ENCODE data around the gene CEACAM7. TPM values are rescaled to one million over a fixed set of nuclear protein-coding genes. Genes with fewer than 3 reads are reported as not detected.

CEACAM7 gene
- total and polyA plus RNA-seq, 4 experiments from 2014 or later: not detected

GRCh38 chr19:41706741-41707501 lies 18.9 kb upstream of the CEACAM7 start:
- H3K4me3 Mint-ChIP-seq: peak overlapping the region; percentile 63 to 85 (median 78)
- H3K4me1 ChIP-seq (ENCODE audit: insufficient read depth, low read length): no peaks in the 10 kb centered on the region
- POLR2A ChIA-PET (ENCODE audit: partially characterized antibody): no interaction called here
- peaks cover 3 to 6% (median 6%) of the 10 kb centered on the region in 4 donors for H3K4me1 Mint-ChIP-seq
- H3K4me3 ChIP-seq (ENCODE audit: low read length in 2 of 2): peak overlapping the region; percentile 29 to 45
- DNase-seq: peak; percentile 68 to 80 (median 74)
- peaks cover 17 to 31% of the 10 kb centered on the region in 2 donors for H3K27me3 Mint-ChIP-seq
- H3K27me3 ChIP-seq (ENCODE audit: insufficient read depth, low read length): peaks cover 5% of the 10 kb centered on the region
- H3K9me3 Mint-ChIP-seq: peaks cover 0 to 2% (median 0%) of the 10 kb centered on the region in 8 donors
- H3K27ac ChIP-seq (ENCODE audit: low read depth, low read length): no peak overlapping the region
- CTCF ChIA-PET (ENCODE audit: partially characterized antibody): interaction anchor here (0.6 to 2.5 kb wide), 29 partner anchors 9 to 258 kb away, joined by 3 to 11 read pairs (median 4); partner anchors contain the start of gene CEACAM7
- no peaks in the 10 kb centered on the region for H3K36me3 ChIP-seq (ENCODE audit: insufficient read depth, low read length)
- no peak overlapping the region for H3K27ac Mint-ChIP-seq
- no peaks in the 10 kb centered on the region for H3K36me3 Mint-ChIP-seq
- H3K9me3 ChIP-seq (ENCODE audit: control insufficient read depth in 1 of 2, low read length in 2 of 2): no peaks in the 10 kb centered on the region
- intact Hi-C loops (cut with micrococcal nuclease): loop anchor here (1.0 kb wide), 2 partner anchors 39 to 78 kb away; no protein-coding TSS in a partner anchor

GRCh38 chr19:41705393-41706174 lies 17.5 kb upstream of the CEACAM7 start:
- CTCF ChIA-PET (ENCODE audit: partially characterized antibody): interaction anchor here (1.0 to 2.5 kb wide), 4 partner anchors 8 to 64 kb away, joined by 4 to 8 read pairs (median 6); no protein-coding TSS in a partner anchor
- no peaks in the 10 kb centered on the region for H3K36me3 Mint-ChIP-seq
- POLR2A ChIA-PET (ENCODE audit: partially characterized antibody): no interaction called here
- H3K4me1 Mint-ChIP-seq: peaks cover 3 to 6% (median 6%) of the 10 kb centered on the region in 4 donors
- Histone ChIP-seq H3K36me3 (ENCODE audit: insufficient read depth, low read length) (no peaks in the 10 kb centered on the region), H3K27me3 (ENCODE audit: insufficient read depth, low read length) (peaks cover 5% of the 10 kb centered on the region), H3K4me1 (ENCODE audit: insufficient read depth, low read length) (no peaks in the 10 kb centered on the region), H3K27ac (ENCODE audit: low read depth, low read length) (no peak overlapping the region), H3K9me3 (ENCODE audit: control insufficient read depth in 1 of 2, low read length in 2 of 2) (no peaks in the 10 kb centered on the region), H3K4me3 (ENCODE audit: low read length in 2 of 2) (no peak overlapping the region)
- H3K9me3 Mint-ChIP-seq: peaks cover 0 to 2% (median 0%) of the 10 kb centered on the region in 8 donors
- intact Hi-C loops (cut with micrococcal nuclease): no loop called here
- peaks cover 19 to 28% of the 10 kb centered on the region in 2 donors for H3K27me3 Mint-ChIP-seq
- H3K4me3 Mint-ChIP-seq: no peak overlapping the region
- no peak overlapping the region for H3K27ac Mint-ChIP-seq
- peak in 3 of 5 donors; percentile 9 to 26 (median 11) for DNase-seq

- Mint-ChIP-seq H3K4me3 (no peak overlapping the region), H3K27ac (no peak overlapping the region)
Measured at GRCh38 chr19:41703602-41704293, 15.7 kb upstream of the CEACAM7 start.

GRCh38 chr19:41702171-41702651 lies 14.1 kb upstream of the CEACAM7 start:
- H3K27ac Mint-ChIP-seq: no peak overlapping the region
- Histone ChIP-seq H3K4me1 (ENCODE audit: insufficient read depth, low read length) (no peaks in the 10 kb centered on the region), H3K4me3 (ENCODE audit: low read length in 2 of 2) (no peak overlapping the region), H3K9me3 (ENCODE audit: control insufficient read depth in 1 of 2, low read length in 2 of 2) (no peaks in the 10 kb centered on the region), H3K36me3 (ENCODE audit: insufficient read depth, low read length) (no peaks in the 10 kb centered on the region), H3K27ac (ENCODE audit: low read depth, low read length) (no peak overlapping the region), H3K27me3 (ENCODE audit: insufficient read depth, low read length) (peaks cover 5% of the 10 kb centered on the region)
- H3K4me3 Mint-ChIP-seq: no peak overlapping the region
- POLR2A ChIA-PET (ENCODE audit: partially characterized antibody): no interaction called here
- H3K9me3 Mint-ChIP-seq: no peaks in the 10 kb centered on the region
- intact Hi-C loops (cut with micrococcal nuclease): no loop called here
- DNase-seq: no peak
- peaks cover 3 to 6% (median 6%) of the 10 kb centered on the region in 4 donors for H3K4me1 Mint-ChIP-seq
- H3K36me3 Mint-ChIP-seq: no peaks in the 10 kb centered on the region
- peaks cover 26 to 32% of the 10 kb centered on the region in 2 donors for H3K27me3 Mint-ChIP-seq
- CTCF ChIA-PET (ENCODE audit: partially characterized antibody): interaction anchor here (3.0 kb wide), 1 partner anchor 11 kb away, joined by 9 read pairs; no protein-coding TSS in a partner anchor

More at GRCh38 chr19:41703602-41704293, 15.7 kb upstream of the CEACAM7 start:
- H3K27me3 Mint-ChIP-seq: peaks cover 21 to 28% of the 10 kb centered on the region in 2 donors
- Histone ChIP-seq H3K4me3 (ENCODE audit: low read length in 2 of 2) (no peak overlapping the region), H3K4me1 (ENCODE audit: insufficient read depth, low read length) (no peaks in the 10 kb centered on the region), H3K9me3 (ENCODE audit: control insufficient read depth in 1 of 2, low read length in 2 of 2) (no peaks in the 10 kb centered on the region), H3K36me3 (ENCODE audit: insufficient read depth, low read length) (no peaks in the 10 kb centered on the region), H3K27ac (ENCODE audit: low read depth, low read length) (no peak overlapping the region), H3K27me3 (ENCODE audit: insufficient read depth, low read length) (peaks cover 5% of the 10 kb centered on the region)
- DNase-seq: no peak
- H3K9me3 Mint-ChIP-seq: no peaks in the 10 kb centered on the region
- POLR2A ChIA-PET (ENCODE audit: partially characterized antibody): no interaction called here
- CTCF ChIA-PET (ENCODE audit: partially characterized antibody): interaction anchor here (1.4 kb wide), 1 partner anchor 11 kb away, joined by 5 read pairs; no protein-coding TSS in a partner anchor
- no peaks in the 10 kb centered on the region for H3K36me3 Mint-ChIP-seq
- intact Hi-C loops (cut with micrococcal nuclease): no loop called here
- peaks cover 3 to 6% (median 6%) of the 10 kb centered on the region in 4 donors for H3K4me1 Mint-ChIP-seq

- H3K4me3 Mint-ChIP-seq: no peak overlapping the region
- DNase-seq: no peak
- H3K27me3 ChIP-seq (ENCODE audit: insufficient read depth, low read length): peaks cover 5% of the 10 kb centered on the region
- H3K4me1 Mint-ChIP-seq: peaks cover 0 to 2% (median under 1%) of the 10 kb centered on the region in 4 donors
- intact Hi-C loops (cut with micrococcal nuclease): no loop called here
- peaks cover 26% of the 10 kb centered on the region in 2 donors for H3K27me3 Mint-ChIP-seq
- POLR2A ChIA-PET (ENCODE audit: partially characterized antibody): no interaction called here
- H3K4me3 ChIP-seq (ENCODE audit: low read length in 2 of 2): no peak overlapping the region
- no peaks in the 10 kb centered on the region for H3K9me3 Mint-ChIP-seq
- no peak overlapping the region for H3K27ac ChIP-seq (ENCODE audit: low read depth, low read length)
- H3K9me3 ChIP-seq (ENCODE audit: control insufficient read depth in 1 of 2, low read length in 2 of 2): no peaks in the 10 kb centered on the region
- CTCF ChIA-PET (ENCODE audit: partially characterized antibody): interaction anchor here (1.3 to 3.0 kb wide), 2 partner anchors 10 to 52 kb away, joined by 6 to 9 read pairs; no protein-coding TSS in a partner anchor
- H3K4me1 ChIP-seq (ENCODE audit: insufficient read depth, low read length): no peaks in the 10 kb centered on the region
- H3K36me3 ChIP-seq (ENCODE audit: insufficient read depth, low read length): no peaks in the 10 kb centered on the region
- H3K36me3 Mint-ChIP-seq: no peaks in the 10 kb centered on the region
- H3K27ac Mint-ChIP-seq: no peak overlapping the region
Measured at GRCh38 chr19:41701401-41702075, 13.5 kb upstream of the CEACAM7 start.

GRCh38 chr19:41700381-41701195 lies 12.5 kb upstream of the CEACAM7 start:
- Mint-ChIP-seq H3K9me3 (no peaks in the 10 kb centered on the region), H3K36me3 (no peaks in the 10 kb centered on the region), H3K27ac (no peak overlapping the region), H3K4me1 (no peaks in the 10 kb centered on the region), H3K4me3 (no peak overlapping the region), H3K27me3 (peaks cover 27% of the 10 kb centered on the region in 2 donors)
- Histone ChIP-seq H3K27ac (ENCODE audit: low read depth, low read length) (no peak overlapping the region), H3K9me3 (ENCODE audit: control insufficient read depth in 1 of 2, low read length in 2 of 2) (no peaks in the 10 kb centered on the region), H3K27me3 (ENCODE audit: insufficient read depth, low read length) (peaks cover under 1% of the 10 kb centered on the region), H3K4me3 (ENCODE audit: low read length in 2 of 2) (no peak overlapping the region), H3K4me1 (ENCODE audit: insufficient read depth, low read length) (no peaks in the 10 kb centered on the region), H3K36me3 (ENCODE audit: insufficient read depth, low read length) (no peaks in the 10 kb centered on the region)
- ChIA-PET CTCF (ENCODE audit: partially characterized antibody) (interaction anchor here (1.3 to 3.0 kb wide), 2 partner anchors 9 to 53 kb away, joined by 6 to 9 read pairs; no protein-coding TSS in a partner anchor), POLR2A (ENCODE audit: partially characterized antibody) (no interaction called here)
- intact Hi-C loops (cut with micrococcal nuclease): no loop called here
- DNase-seq: no peak
